GM18873 (cell line): ENCODE data around the gene DNAJC30.

Experiments used
- ATAC-seq: cut with Tn5 transposase; IDR thresholded peaks from one replicate; pipeline ENCODE4 v1.9.1; 2021; ENCODE audit warnings: mild to moderate bottlenecking, moderate library complexity, moderate number of reproducible peaks; ENCODE audit not compliant: unreplicated experiment, low FRiP score

DNAJC30 gene

GRCh38 chr7:73650524-73650923 lies 32.7 kb downstream of the DNAJC30 start:
- no peak for ATAC-seq

GRCh38 chr7:73649576-73649975 lies 33.7 kb downstream of the DNAJC30 start:
- no peak for ATAC-seq

DNA sequence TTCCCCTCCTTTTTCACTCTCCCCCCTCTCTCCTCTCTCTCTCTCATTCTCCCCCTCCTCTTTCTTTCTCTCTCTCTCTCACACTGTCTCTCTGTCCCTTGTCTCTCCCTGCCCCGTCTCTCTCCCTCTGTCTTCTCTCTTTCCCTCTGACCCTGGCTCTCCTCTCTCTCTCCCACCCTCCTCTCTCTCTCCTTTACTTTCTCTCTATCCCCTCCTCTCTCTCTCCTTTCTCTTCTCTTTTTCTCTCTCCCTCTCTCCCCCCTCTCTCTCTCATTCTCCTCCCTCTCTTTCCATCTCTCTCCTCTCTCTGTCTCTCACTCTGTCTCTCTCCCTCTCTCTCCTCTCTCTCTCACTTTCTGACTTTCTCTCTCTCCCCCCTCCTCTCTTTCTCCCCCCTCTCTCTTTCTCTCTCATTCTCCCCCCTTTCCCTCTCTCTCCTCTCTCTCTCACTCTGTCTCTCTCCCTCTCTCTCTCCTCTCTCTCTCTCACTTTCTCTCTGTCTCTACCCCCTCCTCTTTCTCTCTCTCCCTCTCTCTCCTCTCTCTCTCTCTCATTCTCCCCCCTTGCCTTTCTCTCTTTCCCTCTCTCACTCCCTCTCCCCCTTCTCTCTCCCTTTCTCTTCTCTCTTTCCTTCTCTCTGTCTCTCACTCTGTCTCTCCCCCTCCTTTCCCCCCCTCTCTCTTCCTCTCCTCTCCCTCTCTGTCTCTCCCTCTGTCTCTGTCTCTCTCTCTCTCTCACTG lies 34.5 kb downstream of the DNAJC30 start:
- no peak for ATAC-seq

- no peak for ATAC-seq
Observed at GRCh38 chr7:73647725-73648592, 35.3 kb downstream of the DNAJC30 start.

- no peak for ATAC-seq
Observed at GRCh38 chr7:73646785-73647724, 36.2 kb downstream of the DNAJC30 start.

DNA sequence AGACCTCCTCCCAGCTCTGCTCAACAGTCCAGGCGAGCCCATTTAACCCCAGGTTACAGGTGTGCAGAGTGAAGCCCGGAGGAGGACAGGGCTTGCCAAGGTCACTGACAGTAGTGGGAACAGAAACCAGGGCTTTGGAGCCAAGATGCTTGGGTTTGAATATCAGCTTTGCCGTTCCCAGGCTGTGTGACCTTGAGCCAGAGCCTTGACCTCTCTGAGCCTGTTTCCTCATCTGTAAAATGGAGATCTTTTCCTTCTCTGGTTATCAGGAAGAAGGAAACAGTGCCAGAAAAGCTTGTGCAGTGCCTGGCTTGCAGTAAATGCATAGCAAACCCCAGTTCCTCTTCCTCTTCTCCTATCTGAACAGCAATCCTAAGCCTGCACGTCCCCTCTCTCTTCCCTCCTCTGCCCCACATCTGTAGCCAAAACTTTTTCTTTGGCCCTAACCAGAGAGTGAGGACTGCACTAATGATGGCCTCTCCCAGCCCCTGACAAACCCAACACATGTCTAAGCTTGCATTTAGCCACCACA lies 37.5 kb downstream of the DNAJC30 start:
- no peak for ATAC-seq

DNA sequence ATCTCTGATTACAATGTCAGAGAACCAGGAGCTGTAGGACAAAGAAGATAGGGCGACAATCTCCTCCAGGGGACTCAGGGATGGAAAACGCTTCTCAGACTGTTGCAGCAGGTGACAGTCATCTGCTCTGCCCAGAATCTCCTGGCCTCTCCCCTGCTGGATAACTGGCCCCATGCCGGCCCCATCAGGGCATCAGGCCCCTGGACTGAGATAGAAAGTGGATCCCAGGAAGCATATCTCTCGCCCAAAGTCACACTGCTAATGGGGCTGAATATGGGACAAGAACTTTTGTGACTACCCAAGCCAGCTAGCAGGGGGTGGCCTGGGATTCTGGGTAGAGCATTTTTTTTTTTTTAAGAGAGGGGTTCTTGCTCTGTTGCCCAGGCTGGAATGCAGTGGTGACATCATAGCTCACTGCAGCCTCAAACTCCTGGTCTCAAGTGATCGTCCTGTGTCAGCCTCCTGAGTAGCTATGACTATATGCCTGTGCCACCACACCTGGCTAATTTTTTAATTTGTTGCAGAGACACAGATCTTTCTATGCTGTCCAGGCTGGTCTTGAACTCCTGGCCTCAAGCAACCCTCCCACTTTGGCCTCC lies 38.5 kb downstream of the DNAJC30 start:
- ATAC-seq: no peak

DNA sequence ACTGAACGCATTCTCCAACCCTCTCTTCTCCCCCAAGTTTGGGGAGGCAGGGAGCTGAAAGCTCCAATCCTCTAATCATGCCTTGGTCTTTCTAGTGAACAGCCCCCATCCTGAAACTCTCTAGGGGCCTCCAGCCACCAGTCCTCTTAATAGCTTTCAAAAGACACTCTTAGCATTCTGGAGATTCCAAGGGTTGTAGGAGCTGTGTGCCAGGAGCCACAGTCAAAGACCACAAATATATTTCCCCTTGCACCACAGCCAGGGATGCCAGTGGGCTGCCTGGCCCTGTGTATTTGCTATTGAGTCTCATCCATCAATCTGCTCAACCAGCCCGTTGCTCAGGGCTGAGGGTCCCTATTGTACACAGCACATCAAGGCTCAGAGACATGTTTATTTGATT lies 40.4 kb downstream of the DNAJC30 start:
- no peak for ATAC-seq

DNA sequence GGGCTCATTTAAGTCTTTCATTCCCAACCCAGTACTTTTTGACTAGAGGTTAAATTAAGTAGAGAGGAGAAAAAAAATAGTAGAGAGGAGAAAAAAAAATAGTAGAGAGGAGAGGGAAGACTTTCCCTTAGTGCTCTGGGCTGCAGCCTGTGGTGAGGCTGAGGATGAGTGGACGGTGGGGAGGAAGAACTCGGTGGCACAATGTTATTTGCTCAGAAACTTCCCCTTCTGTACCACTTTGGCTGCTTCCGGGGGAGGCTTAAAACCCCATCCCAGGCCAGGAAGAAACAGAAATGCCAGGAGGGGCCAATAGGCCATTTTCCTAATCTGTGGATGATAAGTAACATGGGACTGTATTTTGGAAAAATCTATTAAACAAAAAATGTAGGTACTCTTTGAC lies 44.3 kb downstream of the DNAJC30 start:
- ATAC-seq: no peak

DNA sequence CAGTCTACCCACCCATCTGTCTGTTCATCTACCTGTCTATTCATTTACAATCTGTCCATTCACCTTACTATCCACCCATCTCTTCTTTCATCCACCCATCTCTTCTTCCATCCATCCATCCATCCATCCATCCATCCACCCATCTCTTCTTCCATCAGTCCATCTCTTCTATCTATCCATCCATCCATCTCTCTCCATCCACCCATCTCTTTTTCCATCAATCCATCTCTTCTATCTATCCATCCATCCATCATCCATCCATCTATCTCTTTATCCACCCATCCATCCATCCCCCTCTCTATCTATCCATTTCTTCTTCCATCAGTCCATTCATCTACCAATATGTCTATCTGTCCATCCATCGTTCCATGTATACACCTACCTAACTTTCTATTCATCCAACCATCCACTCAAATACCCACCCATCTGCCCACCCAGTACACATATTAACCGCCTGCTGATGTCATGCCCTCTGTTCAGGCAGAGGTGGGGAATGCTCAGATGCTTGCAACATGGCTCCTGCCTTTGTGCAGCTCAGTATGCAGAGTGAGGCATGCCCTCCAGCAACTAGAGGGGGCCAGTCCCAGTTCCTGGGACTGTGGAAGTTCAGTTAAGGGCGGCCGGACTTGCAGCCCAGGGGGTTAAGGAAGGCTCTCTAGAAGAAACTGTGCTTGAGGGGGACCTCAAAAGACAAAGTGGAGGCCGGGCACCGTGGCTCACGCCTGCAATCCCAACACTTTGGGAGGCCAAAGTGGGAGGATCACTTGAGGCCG lies 47.6 kb downstream of the DNAJC30 start:
- no peak for ATAC-seq

DNA sequence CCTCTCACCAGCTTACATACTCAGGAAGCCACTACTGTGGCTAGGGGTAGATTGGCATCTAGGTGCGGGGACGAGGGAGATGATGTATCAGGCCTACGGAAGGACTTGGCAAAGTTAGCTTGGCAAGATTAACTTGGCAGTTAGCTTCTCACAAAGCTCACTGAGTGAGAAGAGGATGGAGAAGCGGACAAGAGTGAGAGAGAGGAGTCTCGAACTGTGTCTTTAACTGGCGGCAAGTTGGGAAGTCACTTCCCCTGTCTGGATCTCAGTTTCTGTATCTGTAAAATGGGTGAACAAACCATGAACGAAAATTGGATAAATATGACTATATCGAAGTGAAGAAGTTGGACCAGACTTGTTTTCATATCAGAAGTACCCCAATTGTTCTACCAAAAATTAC lies 49.4 kb downstream of the DNAJC30 start:
- no peak for ATAC-seq

- ATAC-seq: no peak
Observed at GRCh38 chr7:73633323-73633722, 49.9 kb downstream of the DNAJC30 start.

DNA sequence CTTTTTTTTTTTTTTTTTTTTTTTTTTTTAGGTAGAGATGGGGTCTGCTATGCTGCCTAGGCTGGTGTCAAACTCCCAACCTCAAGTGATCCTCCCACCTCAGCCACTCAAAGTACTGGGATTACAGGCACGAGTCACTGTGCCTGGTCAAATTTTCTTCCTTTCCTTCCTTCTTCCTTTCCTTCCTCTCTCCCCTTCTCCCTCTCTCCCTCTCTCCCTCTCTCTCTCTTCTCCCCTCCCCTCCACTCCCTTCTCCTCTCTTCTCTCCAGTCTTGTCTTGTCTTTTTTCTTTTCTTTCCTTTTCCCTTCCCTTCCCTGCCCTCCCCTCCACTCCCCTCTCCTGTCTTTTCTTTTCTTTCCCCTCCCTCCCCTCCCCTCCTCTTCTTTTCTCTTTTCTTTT lies 51.7 kb downstream of the DNAJC30 start:
- no peak for ATAC-seq
